ENCODE measurements around the gene ADAD2.

ADAD2 gene

DNA sequence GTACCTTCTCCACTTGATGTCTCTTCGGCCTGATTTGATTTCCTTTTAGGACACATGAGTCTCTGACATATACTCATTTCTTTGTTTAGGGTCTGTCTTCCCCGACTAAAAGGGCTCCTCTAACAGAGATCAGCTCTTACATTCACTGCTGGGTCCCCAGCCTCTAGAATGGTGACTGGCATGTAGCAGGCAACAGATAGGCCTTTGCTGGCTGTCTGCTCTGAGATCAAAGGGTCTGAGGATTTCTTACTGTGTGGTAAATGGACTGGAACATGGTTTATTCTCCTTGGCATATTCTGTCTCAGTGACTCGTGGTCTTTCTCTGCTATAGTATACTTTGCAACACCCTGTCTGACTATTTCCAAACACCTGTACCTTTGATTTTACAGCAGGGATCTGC is 29.2 kb upstream of the ADAD2 start:
- no peaks in the 10 kb centered on the region for H3K36me3 Mint-ChIP-seq (ENCODE audit: insufficient read depth)
- no peak overlapping the region for H3K4me3 Mint-ChIP-seq
- no peaks in the 10 kb centered on the region for H3K9me3 Mint-ChIP-seq
- DNase-seq (no peak), ATAC-seq (replicated peaks) (no peak)
- H3K4me1 Mint-ChIP-seq (ENCODE audit: low read depth in 2 of 2) = no peaks in the 10 kb centered on the region
- no peak overlapping the region for H3K27ac Mint-ChIP-seq
- H3K27me3 Mint-ChIP-seq = peaks cover 37 to 65% of the 10 kb centered on the region in 2 donors

- no peak for ATAC-seq (replicated peaks)
- no peak overlapping the region for H3K27ac Mint-ChIP-seq
- no peaks in the 10 kb centered on the region for H3K4me1 Mint-ChIP-seq (ENCODE audit: low read depth in 2 of 2)
- H3K9me3 Mint-ChIP-seq = no peaks in the 10 kb centered on the region
- H3K4me3 Mint-ChIP-seq = no peak overlapping the region
- H3K27me3 Mint-ChIP-seq = peaks cover 32 to 69% of the 10 kb centered on the region in 2 donors
- peaks cover 3% of the 10 kb centered on the region for H3K36me3 Mint-ChIP-seq (ENCODE audit: insufficient read depth)
- no peak for DNase-seq
These were observed 25.2 kb upstream of the ADAD2 start for GRCh38 chr16:84165746-84166145.

DNA sequence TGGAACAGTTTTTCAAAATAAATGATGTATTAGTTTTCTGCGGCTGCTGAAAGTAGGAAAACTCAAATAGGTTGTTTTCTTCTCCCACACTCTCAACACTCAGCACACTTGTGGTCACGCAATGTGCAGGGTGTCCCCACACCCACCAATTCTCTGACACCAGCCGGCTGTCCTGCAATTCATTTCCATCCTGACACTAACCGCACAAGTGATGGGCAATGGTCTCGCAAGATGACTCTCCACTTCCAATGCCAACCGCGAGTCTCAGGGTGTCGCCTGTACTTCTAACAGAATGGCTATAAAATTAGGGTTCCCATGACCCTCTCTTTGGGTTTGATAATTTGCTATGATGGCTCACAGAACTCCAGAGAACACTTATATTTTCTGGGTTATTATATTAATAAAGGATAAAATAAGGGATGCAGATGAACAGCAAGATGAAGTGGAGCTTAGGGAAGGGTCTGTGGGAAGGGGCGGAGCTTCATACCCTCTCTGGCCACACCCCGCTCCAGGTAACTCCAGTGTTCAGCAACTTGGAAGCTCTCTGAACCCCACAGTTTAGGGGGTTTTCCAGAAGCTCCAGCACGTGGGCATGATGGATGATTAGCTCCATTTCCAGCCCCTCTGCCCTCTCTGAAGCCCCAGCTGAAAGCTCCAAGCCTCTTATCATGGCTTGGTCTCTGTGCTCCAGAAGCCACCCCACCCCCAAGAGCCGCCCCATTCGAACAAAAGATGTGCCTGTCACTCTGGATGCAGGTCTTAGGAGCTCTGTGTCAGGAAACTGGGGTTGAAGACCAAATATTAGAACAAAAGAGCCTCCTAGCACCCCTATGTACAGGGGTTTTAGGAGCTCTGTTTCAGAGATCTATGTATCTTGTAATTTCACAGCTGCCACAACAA is 23.9 kb upstream of the ADAD2 start:
- ATAC-seq (replicated peaks) (no peak), DNase-seq (no peak)
- Mint-ChIP-seq H3K36me3 (ENCODE audit: insufficient read depth) (peaks cover 3% of the 10 kb centered on the region), H3K9me3 (no peaks in the 10 kb centered on the region), H3K4me1 (ENCODE audit: low read depth in 2 of 2) (no peaks in the 10 kb centered on the region), H3K27me3 (peaks cover 35 to 64% of the 10 kb centered on the region in 2 donors), H3K27ac (no peak overlapping the region), H3K4me3 (no peak overlapping the region)

DNA sequence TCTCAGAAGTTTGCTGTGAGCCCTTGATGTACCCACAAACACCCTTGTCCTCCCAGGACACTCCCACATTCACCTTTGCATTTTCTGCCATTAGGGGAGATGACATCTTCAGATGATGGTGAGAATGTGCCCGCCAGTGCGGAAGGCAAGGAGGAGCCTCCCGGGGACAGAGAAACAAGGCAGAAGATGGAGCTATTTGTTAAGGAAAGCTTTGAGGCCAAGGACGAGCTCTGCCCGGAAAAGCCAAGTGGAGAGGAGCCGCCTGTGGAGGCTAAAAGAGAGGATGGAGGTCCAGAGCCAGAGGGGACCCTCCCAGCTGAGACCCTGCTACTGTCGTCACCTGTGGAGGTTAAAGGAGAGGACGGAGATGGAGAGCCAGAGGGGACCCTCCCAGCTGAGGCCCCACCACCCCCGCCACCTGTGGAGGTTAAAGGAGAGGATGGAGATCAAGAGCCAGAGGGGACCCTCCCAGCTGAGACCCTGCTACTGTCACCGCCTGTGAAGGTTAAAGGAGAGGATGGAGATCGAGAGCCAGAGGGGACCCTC is 21.1 kb upstream of the ADAD2 start:
- ATAC-seq (replicated peaks) (no peak), DNase-seq (no peak)
- no peaks in the 10 kb centered on the region for H3K9me3 Mint-ChIP-seq
- no peak overlapping the region for H3K27ac Mint-ChIP-seq
- peaks cover 42 to 61% of the 10 kb centered on the region in 2 donors for H3K27me3 Mint-ChIP-seq
- peaks cover 3% of the 10 kb centered on the region for H3K36me3 Mint-ChIP-seq (ENCODE audit: insufficient read depth)
- no peaks in the 10 kb centered on the region for H3K4me1 Mint-ChIP-seq (ENCODE audit: low read depth in 2 of 2)
- no peak overlapping the region for H3K4me3 Mint-ChIP-seq

DNA sequence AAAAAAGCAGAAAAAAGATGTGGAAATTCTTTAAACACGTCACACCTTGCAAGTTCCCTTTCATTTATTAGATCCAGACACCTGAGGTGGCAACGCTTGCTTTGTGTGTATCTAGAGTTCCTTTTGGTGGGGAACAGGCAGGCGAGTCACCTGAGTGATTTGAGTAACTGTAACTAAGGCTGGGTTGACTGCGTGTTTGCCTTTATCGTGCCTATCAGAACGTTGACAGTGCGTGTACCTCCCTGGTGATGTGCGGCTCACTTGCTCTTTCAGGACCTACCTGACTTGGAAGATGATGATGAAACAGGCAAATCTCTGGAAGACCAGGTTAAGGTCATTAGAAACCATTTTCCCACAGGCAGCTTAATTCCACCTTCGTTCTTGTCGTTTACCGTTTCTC is 16.6 kb upstream of the ADAD2 start:
- ATAC-seq (replicated peaks) (no peak), DNase-seq (no peak)
- Mint-ChIP-seq H3K27ac (no peak overlapping the region), H3K9me3 (no peaks in the 10 kb centered on the region), H3K4me3 (no peak overlapping the region), H3K27me3 (peaks cover 21 to 25% of the 10 kb centered on the region in 2 donors), H3K36me3 (ENCODE audit: insufficient read depth) (peaks cover 14% of the 10 kb centered on the region), H3K4me1 (ENCODE audit: low read depth in 2 of 2) (peaks cover 5 to 6% of the 10 kb centered on the region in 2 donors)

DNA sequence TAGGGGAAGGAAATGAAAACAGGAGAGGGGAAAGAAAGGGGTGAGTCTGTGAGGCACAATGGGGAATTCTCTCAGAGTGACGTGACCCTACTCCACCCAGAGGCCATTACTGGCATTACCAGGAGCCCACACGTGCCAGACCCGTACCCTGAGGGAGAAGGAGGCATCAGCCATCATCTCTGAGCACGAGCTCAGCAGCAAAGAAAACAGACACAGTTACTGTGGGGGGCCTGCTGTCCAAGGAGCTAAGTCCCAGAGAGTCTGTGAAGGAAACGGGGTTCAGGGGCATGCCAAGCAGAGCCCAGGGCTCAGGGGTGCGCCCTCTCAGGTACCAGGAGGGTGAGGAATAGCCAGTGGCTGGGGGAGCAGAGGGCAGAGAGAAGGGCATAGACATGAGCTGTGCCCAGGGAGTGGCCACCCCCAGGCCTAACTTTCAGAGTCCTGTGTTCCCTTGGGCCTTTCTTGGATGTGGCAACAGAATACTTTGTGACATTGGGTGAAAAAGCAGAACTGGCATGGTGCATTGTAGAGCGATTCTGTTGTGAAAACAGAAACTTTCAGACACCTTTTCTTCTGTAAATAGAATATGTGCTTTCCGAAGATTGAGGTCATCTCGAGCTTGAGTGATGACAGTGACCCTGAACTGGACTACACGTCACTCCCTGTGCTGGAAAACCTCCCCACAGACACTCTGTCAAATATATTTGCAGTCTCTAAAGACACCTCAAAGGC is 15.4 kb upstream of the ADAD2 start:
- peaks cover 11 to 15% of the 10 kb centered on the region in 2 donors for H3K27me3 Mint-ChIP-seq
- peak overlapping the region in 1 of 2 donors; percentile 55 for H3K27ac Mint-ChIP-seq
- no peak overlapping the region for H3K4me3 Mint-ChIP-seq
- peak; percentile 98 for ATAC-seq (replicated peaks)
- DNase-seq = peak; percentile 53 to 70 (median 55)
- H3K36me3 Mint-ChIP-seq (ENCODE audit: insufficient read depth) = peaks cover 11% of the 10 kb centered on the region
- H3K4me1 Mint-ChIP-seq (ENCODE audit: low read depth in 2 of 2) = peaks cover 5 to 6% of the 10 kb centered on the region in 2 donors
- H3K9me3 Mint-ChIP-seq = no peaks in the 10 kb centered on the region

DNA sequence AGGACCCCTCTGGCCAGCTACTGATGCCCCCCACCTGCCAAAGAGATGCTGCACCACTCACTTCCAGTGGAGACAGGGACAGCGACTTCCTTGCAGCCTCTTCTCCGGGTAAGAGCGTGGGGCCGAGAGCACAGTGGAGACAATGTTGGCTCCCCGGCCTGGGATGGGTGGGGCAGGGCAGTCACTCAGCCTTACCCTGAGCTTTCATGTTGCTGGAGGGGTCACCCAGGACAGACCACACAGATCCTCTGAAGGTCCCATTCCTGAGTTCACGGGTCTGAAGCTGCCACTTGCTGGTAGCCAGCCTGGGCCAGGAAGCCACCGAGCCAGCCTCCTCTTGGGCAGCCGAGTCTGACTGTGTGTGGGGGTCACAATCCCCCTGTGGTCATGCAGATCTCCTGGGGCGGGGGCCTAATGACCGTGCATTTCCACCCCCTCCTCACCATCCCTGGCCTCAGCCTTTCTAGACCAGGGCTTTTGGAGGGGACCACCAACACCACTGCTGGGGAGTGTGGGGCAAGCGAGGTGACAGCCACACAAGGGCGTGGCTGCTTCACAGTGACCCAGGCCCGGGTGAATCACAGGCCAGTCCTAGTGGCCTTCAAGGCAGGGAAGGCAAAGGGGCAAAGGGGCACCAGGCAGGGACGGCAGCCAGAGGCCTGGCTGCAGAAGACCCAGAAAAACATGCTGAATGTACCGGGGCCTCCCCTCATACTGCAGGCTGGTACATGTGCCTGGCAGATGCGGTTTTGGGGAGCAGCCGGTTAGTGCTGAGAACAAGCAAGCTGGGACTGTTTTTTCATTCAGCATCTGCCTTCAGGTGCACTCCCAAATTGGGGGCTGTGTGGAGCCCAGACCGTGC is 14.5 kb upstream of the ADAD2 start:
- peaks cover 11 to 15% of the 10 kb centered on the region in 2 donors for H3K27me3 Mint-ChIP-seq
- no peaks in the 10 kb centered on the region for H3K9me3 Mint-ChIP-seq
- no peak for ATAC-seq (replicated peaks)
- H3K4me3 Mint-ChIP-seq = no peak overlapping the region
- H3K36me3 Mint-ChIP-seq (ENCODE audit: insufficient read depth) = peaks cover 11% of the 10 kb centered on the region
- no peak for DNase-seq
- peaks cover 5 to 6% of the 10 kb centered on the region in 2 donors for H3K4me1 Mint-ChIP-seq (ENCODE audit: low read depth in 2 of 2)
- no peak overlapping the region for H3K27ac Mint-ChIP-seq

DNA sequence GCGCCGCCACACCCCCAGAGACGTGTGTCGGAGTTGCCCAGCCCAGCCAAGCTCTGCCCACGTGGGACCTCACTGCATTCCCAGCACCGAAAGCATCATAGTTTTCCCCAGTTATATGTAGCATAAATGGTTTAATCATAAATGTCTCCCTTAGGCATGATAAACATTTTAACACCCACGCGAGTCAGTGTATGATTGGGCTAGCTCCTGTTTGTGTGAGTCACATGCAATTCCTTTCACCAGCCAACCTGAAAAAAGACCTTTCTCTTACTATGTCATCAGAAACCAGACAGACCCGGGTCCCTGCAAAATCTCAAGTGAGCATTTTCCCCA is 13.2 kb upstream of the ADAD2 start:
- H3K9me3 Mint-ChIP-seq = no peaks in the 10 kb centered on the region
- H3K4me3 Mint-ChIP-seq = no peak overlapping the region
- H3K4me1 Mint-ChIP-seq (ENCODE audit: low read depth in 2 of 2) = peaks cover 5 to 6% of the 10 kb centered on the region in 2 donors
- no peak for DNase-seq
- peaks cover 4 to 5% of the 10 kb centered on the region in 2 donors for H3K27me3 Mint-ChIP-seq
- H3K36me3 Mint-ChIP-seq (ENCODE audit: insufficient read depth) = peaks cover 11% of the 10 kb centered on the region
- no peak for ATAC-seq (replicated peaks)
- H3K27ac Mint-ChIP-seq = peak overlapping the region; percentile 53 to 60

DNA sequence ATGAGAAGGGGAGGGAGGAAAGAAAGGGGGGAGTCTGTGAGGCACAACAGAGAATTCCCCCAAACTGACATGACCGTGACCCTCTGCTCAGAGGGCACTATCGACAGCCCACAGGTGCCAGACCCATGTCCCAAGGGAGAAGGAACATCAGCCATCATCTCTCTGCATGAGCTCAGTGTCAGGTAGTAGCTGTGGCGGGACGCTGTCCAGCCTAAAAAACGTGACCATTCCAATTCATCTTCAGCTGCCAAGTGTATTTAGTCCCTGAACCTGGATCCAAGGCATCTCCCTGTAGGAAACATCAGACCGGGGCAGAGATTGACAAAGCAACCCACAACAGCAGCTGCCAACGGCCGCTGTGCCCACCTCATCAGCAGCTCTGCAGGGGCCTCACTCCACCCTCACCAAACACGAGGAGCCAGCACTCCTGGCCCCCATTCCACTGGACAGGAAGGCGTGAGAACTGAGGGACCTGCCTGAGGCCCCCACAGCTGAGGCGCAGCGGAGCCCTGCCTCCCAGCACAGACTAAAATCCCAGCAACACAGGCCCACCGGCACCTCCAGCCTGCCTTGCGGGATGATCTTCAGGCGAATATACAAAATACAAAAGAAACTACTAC is 12.7 kb upstream of the ADAD2 start:
- Mint-ChIP-seq H3K4me1 (ENCODE audit: low read depth in 2 of 2) (peaks cover 5 to 6% of the 10 kb centered on the region in 2 donors), H3K27me3 (no peaks in the 10 kb centered on the region), H3K36me3 (ENCODE audit: insufficient read depth) (peaks cover 11% of the 10 kb centered on the region), H3K27ac (peak overlapping the region; percentile 53 to 60), H3K4me3 (no peak overlapping the region), H3K9me3 (no peaks in the 10 kb centered on the region)
- ATAC-seq (replicated peaks) = no peak
- DNase-seq = no peak

- Mint-ChIP-seq H3K9me3 (no peaks in the 10 kb centered on the region), H3K27ac (no peak overlapping the region), H3K27me3 (no peaks in the 10 kb centered on the region), H3K4me3 (no peak overlapping the region), H3K4me1 (ENCODE audit: low read depth in 2 of 2) (peaks cover 6 to 7% of the 10 kb centered on the region in 2 donors), H3K36me3 (ENCODE audit: insufficient read depth) (peaks cover 13% of the 10 kb centered on the region)
- no peak for ATAC-seq (replicated peaks)
- DNase-seq = no peak
These were observed 11.9 kb upstream of the ADAD2 start for GRCh38 chr16:84178892-84179611.

DNA sequence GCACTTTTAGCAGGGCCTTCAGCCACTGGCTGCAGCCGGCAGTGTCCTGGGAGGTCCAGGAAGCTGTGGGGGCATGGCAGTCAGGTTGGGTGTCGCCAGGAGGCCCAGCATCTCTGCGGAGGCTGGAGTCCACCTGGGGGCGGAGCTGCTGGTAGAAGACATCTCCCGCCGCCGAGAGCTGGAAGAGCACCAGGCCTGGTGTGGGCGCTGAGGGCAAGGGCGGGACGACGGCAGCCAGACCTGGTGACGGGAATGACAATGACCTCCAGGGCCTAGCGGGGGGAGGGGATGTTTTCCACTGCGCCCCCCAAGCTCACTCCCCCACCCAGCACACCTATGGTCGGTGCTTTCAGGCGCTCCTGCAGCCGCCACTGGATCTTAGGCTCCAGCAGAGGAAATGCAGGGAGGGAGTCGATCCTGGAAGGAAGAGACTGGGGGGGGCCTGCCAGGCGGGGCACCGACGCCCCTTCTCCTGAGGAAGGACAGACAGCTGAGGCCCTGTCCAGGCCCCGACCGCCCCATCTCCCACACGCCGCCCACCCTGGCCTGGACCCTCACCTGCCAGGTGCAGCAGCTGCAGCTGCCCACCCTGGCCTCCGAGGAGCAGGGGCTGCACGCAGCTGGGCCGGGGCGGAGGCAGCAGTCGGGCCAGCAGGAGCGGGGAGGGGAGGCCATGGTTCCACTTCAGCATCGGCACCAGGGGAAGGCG is 11.2 kb upstream of the ADAD2 start:
- DNase-seq = no peak
- H3K4me3 Mint-ChIP-seq = no peak overlapping the region
- no peaks in the 10 kb centered on the region for H3K27me3 Mint-ChIP-seq
- H3K27ac Mint-ChIP-seq = no peak overlapping the region
- ATAC-seq (replicated peaks) = no peak
- H3K9me3 Mint-ChIP-seq = no peaks in the 10 kb centered on the region
- peaks cover 14% of the 10 kb centered on the region for H3K36me3 Mint-ChIP-seq (ENCODE audit: insufficient read depth)
- H3K4me1 Mint-ChIP-seq (ENCODE audit: low read depth in 2 of 2) = peaks cover 6 to 14% of the 10 kb centered on the region in 2 donors

All from effector memory CD8-positive, alpha-beta T cell (primary cell).